GM12875 (cell line): ENCODE measurements around the gene TBX6.

ENCODE experiments used
- H3K4me3 ChIP-seq: one replicate; pipeline ENCODE4 v1.5.1; 2011; ENCODE audit warnings: low read depth, low read length, control low read depth
- CTCF ChIP-seq: IDR thresholded peaks from 2 replicates; pipeline ENCODE4 v1.5.1; 2011; ENCODE audit warnings: low read depth, mild to moderate bottlenecking, control low read depth, inconsistent platforms, low read length, moderate library complexity, borderline replicate concordance; ENCODE audit not compliant: insufficient read depth

TBX6 gene

GRCh38 chr16:30112197-30113030 is 20.7 kb upstream of the TBX6 start:
- peak; percentile 94 for TF ChIP-seq CTCF
- no peak overlapping the region for H3K4me3 ChIP-seq

GRCh38 chr16:30110661-30111060 is 18.9 kb upstream of the TBX6 start:
- TF ChIP-seq CTCF, result no peak

GRCh38 chr16:30108059-30108850 is 16.5 kb upstream of the TBX6 start:
- H3K4me3 ChIP-seq, result no peak overlapping the region
- no peak for TF ChIP-seq CTCF

More at GRCh38 chr16:30110661-30111060, 18.9 kb upstream of the TBX6 start:
- H3K4me3 ChIP-seq, result no peak overlapping the region

GRCh38 chr16:30104492-30104891 is 12.8 kb upstream of the TBX6 start:
- no peak for TF ChIP-seq CTCF
- no peak overlapping the region for H3K4me3 ChIP-seq

GRCh38 chr16:30104090-30104489 is 12.4 kb upstream of the TBX6 start:
- H3K4me3 ChIP-seq, result no peak overlapping the region
- no peak for TF ChIP-seq CTCF

- no peak overlapping the region for H3K4me3 ChIP-seq
Observed at GRCh38 chr16:30096862-30097563, 5.3 kb upstream of the TBX6 start.

More at GRCh38 chr16:30096862-30097563, 5.3 kb upstream of the TBX6 start:
- no peak for TF ChIP-seq CTCF
